ENCODE measurements around the gene TMCO5A.

DNA sequence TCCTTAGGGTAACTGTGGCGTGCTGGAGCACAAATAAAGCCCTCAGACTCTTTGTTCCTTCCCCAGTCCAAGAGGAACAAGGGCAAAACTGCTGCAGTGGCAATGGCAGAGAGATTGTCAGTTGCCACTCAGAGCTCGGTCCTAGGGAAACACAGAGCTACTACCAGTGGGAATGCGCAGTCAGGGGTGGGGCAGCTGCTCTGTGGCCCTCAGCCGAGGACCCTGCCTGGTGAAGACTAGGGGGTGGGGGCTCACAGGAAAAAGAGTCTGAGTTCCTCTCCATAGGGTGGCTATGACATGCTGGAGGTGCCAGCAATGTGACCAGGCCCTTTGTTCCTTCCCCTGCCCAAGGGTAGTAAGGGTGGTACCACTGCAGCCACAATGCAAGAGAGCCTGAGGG, 43.8 kb downstream of the TMCO5A start:
- TF ChIP-seq, protein P1, sequence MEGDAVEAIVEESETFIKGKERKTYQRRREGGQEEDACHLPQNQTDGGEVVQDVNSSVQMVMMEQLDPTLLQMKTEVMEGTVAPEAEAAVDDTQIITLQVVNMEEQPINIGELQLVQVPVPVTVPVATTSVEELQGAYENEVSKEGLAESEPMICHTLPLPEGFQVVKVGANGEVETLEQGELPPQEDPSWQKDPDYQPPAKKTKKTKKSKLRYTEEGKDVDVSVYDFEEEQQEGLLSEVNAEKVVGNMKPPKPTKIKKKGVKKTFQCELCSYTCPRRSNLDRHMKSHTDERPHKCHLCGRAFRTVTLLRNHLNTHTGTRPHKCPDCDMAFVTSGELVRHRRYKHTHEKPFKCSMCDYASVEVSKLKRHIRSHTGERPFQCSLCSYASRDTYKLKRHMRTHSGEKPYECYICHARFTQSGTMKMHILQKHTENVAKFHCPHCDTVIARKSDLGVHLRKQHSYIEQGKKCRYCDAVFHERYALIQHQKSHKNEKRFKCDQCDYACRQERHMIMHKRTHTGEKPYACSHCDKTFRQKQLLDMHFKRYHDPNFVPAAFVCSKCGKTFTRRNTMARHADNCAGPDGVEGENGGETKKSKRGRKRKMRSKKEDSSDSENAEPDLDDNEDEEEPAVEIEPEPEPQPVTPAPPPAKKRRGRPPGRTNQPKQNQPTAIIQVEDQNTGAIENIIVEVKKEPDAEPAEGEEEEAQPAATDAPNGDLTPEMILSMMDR (conservative IDR thresholded peaks at IDR 0.05; ENCODE audit: low read length): no peak
- TF ChIP-seq EZH2phosphoT487 (IDR thresholded peaks at IDR 0.05; ENCODE audit: borderline replicate concordance, low read depth, low read length): no peak

Measured in OCI-LY7 (cell line).